IMR-90 (cell line): ENCODE measurements around the gene ZDHHC3.

ENCODE experiments used
- CEBPB ChIP-seq: IDR thresholded peaks from 2 replicates; pipeline ENCODE4 v1.6.1; 2012; ENCODE audit warnings: low read depth, low read length, improper control_type of control experiment
- CHD1 ChIP-seq: IDR thresholded peaks from 2 replicates; pipeline ENCODE4 v1.6.1; 2012; ENCODE audit warnings: low read depth, low read length, improper control_type of control experiment
- CTCF ChIP-seq: conservative IDR thresholded peaks from 2 replicates; pipeline ENCODE4 v1.5.1; 2012; ENCODE audit warnings: mild to moderate bottlenecking, low read depth, low read length, improper control_type of control experiment
- MAFK ChIP-seq: IDR thresholded peaks from 2 replicates; pipeline ENCODE4 v1.6.1; 2012; ENCODE audit warnings: low read depth, low read length, improper control_type of control experiment
- MAZ ChIP-seq: IDR thresholded peaks from 2 replicates; pipeline ENCODE4 v1.6.1; 2012; ENCODE audit warnings: low read depth, mild to moderate bottlenecking, low read length, improper control_type of control experiment, moderate library complexity, borderline replicate concordance
- NFE2L2 ChIP-seq: fragments of 150-350 bp; IDR thresholded peaks from 2 replicates; pipeline ENCODE4 v1.6.1; 2016; ENCODE audit warnings: low read depth, mild to moderate bottlenecking, low read length
- POLR2A ChIP-seq: IDR thresholded peaks from 2 replicates; pipeline ENCODE4 v1.6.1; 2012; ENCODE audit warnings: mild to moderate bottlenecking, low read depth, low read length
- RAD21 ChIP-seq: IDR thresholded peaks from 2 replicates; pipeline ENCODE4 v1.6.1; 2012; ENCODE audit warnings: low read length, improper control_type of control experiment
- RCOR1 ChIP-seq: IDR thresholded peaks from 2 replicates; pipeline ENCODE4 v1.6.1; 2012; ENCODE audit warnings: mild to moderate bottlenecking, low read length, improper control_type of control experiment; ENCODE audit not compliant: insufficient replicate concordance
- USF2 ChIP-seq: fragments of 150-350 bp; IDR thresholded peaks from 2 replicates; pipeline ENCODE4 v1.6.1; 2017; ENCODE audit warnings: mild to moderate bottlenecking, antibody characterized with exemption, low read length, low read depth

- TF ChIP-seq MAZ (no peak), NFE2L2 (no peak), CTCF (peak; percentile 43), RCOR1 (no peak), RAD21 (peak; percentile 23; the same call in 1 of the 2 replicates), POLR2A (no peak), CEBPB (no peak), CHD1 (no peak), MAFK (no peak), USF2 (no peak)
Measured at GRCh38 chr3:44988073-44988472, 12.1 kb upstream of the ZDHHC3 start.
